NCI-H1417 (cell line): ENCODE results near the gene CAVIN2.

Experiments used
- DNase-seq, 3 experiments: peaks; one replicate each; lab custom pipeline; 2025; lab: John Stamatoyannopoulos, UW

Gene CAVIN2

GRCh38 chr2:191846515-191847476 lies at the start of gene CAVIN2:
CAVIN2 (minus strand) TSS chr2:191847088; CDS start chr2:191846925, 163 bp downstream.
- DNase-seq = no peak

GRCh38 chr2:191895743-191896142 lies 48.9 kb upstream of the CAVIN2 start:
- DNase-seq = no peak

GRCh38 chr2:191895195-191895594 lies 48.3 kb upstream of the CAVIN2 start:
- DNase-seq = no peak

- no peak for DNase-seq
These were observed 47.8 kb upstream of the CAVIN2 start for GRCh38 chr2:191894681-191895147.

- DNase-seq = no peak
These were observed 45.5 kb upstream of the CAVIN2 start for GRCh38 chr2:191892391-191892790.

GRCh38 chr2:191891656-191892055 lies 44.8 kb upstream of the CAVIN2 start:
- DNase-seq = no peak

- DNase-seq = no peak
These were observed 43.0 kb upstream of the CAVIN2 start for GRCh38 chr2:191889931-191890330.

GRCh38 chr2:191888400-191889166 lies 41.7 kb upstream of the CAVIN2 start:
- DNase-seq = no peak

GRCh38 chr2:191885650-191886049 lies 38.8 kb upstream of the CAVIN2 start:
- no peak for DNase-seq

GRCh38 chr2:191885098-191885497 lies 38.2 kb upstream of the CAVIN2 start:
- no peak for DNase-seq

- no peak for DNase-seq
These were observed 35.3 kb upstream of the CAVIN2 start for GRCh38 chr2:191881982-191882816.

GRCh38 chr2:191878548-191879279 lies 31.8 kb upstream of the CAVIN2 start:
- no peak for DNase-seq

- DNase-seq = no peak
These were observed 31.0 kb upstream of the CAVIN2 start for GRCh38 chr2:191877875-191878274.

GRCh38 chr2:191875859-191876258 lies 29.0 kb upstream of the CAVIN2 start:
- no peak for DNase-seq

GRCh38 chr2:191870744-191871143 lies 23.9 kb upstream of the CAVIN2 start:
- no peak for DNase-seq

GRCh38 chr2:191869781-191870180 lies 22.9 kb upstream of the CAVIN2 start:
- DNase-seq = peak in 1 of 3 experiments; percentile 54

- DNase-seq = peak; percentile 57 to 82 (median 64)
These were observed 22.3 kb upstream of the CAVIN2 start for GRCh38 chr2:191869178-191869577.

GRCh38 chr2:191867507-191867847 lies 20.6 kb upstream of the CAVIN2 start:
- no peak for DNase-seq

- no peak for DNase-seq
These were observed 20.0 kb upstream of the CAVIN2 start for GRCh38 chr2:191866675-191867506.

- no peak for DNase-seq
These were observed 19.3 kb upstream of the CAVIN2 start for GRCh38 chr2:191866195-191866594.
